GM21528 (cell line): Measurements from ENCODE around the gene NRN1L.
A peak's percentile ranks its signal among the peaks of the same experiment; 100 is the strongest.

Experiments used
- ATAC-seq: cut with Tn5 transposase; IDR thresholded peaks from one replicate; pipeline ENCODE4 v1.9.1; 2021; ENCODE audit warnings: mild to moderate bottlenecking, moderate library complexity; ENCODE audit not compliant: unreplicated experiment, low FRiP score

The NRN1L gene

GRCh38 chr16:67881621-67882161 is 3.0 kb upstream of the NRN1L start:
- no peak for ATAC-seq

- ATAC-seq, result no peak
Observed at GRCh38 chr16:67882374-67883145, 2.1 kb upstream of the NRN1L start.

GRCh38 chr16:67883146-67883871 is 1.4 kb upstream of the NRN1L start:
- ATAC-seq, result no peak

GRCh38 chr16:67883872-67884261 is 818 bp upstream of the NRN1L start:
- no peak for ATAC-seq

- ATAC-seq, result no peak
Observed at GRCh38 chr16:67885545-67885944, 860 bp downstream of the NRN1L start.

GRCh38 chr16:67885976-67886375 is 1.3 kb downstream of the NRN1L start:
- no peak for ATAC-seq

- no peak for ATAC-seq
Observed at GRCh38 chr16:67886387-67886786, 1.7 kb downstream of the NRN1L start.

GRCh38 chr16:67888331-67888730 is 3.6 kb downstream of the NRN1L start:
- ATAC-seq, result no peak

- ATAC-seq, result no peak
Observed at GRCh38 chr16:67892375-67892774, 7.7 kb downstream of the NRN1L start.

GRCh38 chr16:67892899-67893742 is 8.4 kb downstream of the NRN1L start, which contains the start of gene PSKH1:
Gene PSKH1, plus strand, starts transcription at chr16:67893254. Its CDS starts 15,496 bp downstream, at chr16:67908750.
- peak; percentile 84 for ATAC-seq

- peak; percentile 6 for ATAC-seq
Observed at GRCh38 chr16:67893743-67894399, 9.2 kb downstream of the NRN1L start.

- no peak for ATAC-seq
Observed at GRCh38 chr16:67897231-67897630, 12.5 kb downstream of the NRN1L start.

GRCh38 chr16:67901734-67902133 is 17.0 kb downstream of the NRN1L start:
- ATAC-seq, result no peak

- no peak for ATAC-seq
Observed at GRCh38 chr16:67902831-67903230, 18.1 kb downstream of the NRN1L start.

GRCh38 chr16:67907397-67908180 is 22.9 kb downstream of the NRN1L start:
- ATAC-seq, result no peak

- ATAC-seq, result no peak
Observed at GRCh38 chr16:67909056-67909742, 24.5 kb downstream of the NRN1L start.

GRCh38 chr16:67910158-67910557 is 25.5 kb downstream of the NRN1L start:
- ATAC-seq, result no peak

GRCh38 chr16:67914758-67915495 is 30.2 kb downstream of the NRN1L start:
- ATAC-seq, result no peak
